ENCODE results near the gene LRRC4.

Gene LRRC4, protein sequence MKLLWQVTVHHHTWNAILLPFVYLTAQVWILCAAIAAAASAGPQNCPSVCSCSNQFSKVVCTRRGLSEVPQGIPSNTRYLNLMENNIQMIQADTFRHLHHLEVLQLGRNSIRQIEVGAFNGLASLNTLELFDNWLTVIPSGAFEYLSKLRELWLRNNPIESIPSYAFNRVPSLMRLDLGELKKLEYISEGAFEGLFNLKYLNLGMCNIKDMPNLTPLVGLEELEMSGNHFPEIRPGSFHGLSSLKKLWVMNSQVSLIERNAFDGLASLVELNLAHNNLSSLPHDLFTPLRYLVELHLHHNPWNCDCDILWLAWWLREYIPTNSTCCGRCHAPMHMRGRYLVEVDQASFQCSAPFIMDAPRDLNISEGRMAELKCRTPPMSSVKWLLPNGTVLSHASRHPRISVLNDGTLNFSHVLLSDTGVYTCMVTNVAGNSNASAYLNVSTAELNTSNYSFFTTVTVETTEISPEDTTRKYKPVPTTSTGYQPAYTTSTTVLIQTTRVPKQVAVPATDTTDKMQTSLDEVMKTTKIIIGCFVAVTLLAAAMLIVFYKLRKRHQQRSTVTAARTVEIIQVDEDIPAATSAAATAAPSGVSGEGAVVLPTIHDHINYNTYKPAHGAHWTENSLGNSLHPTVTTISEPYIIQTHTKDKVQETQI

DNA sequence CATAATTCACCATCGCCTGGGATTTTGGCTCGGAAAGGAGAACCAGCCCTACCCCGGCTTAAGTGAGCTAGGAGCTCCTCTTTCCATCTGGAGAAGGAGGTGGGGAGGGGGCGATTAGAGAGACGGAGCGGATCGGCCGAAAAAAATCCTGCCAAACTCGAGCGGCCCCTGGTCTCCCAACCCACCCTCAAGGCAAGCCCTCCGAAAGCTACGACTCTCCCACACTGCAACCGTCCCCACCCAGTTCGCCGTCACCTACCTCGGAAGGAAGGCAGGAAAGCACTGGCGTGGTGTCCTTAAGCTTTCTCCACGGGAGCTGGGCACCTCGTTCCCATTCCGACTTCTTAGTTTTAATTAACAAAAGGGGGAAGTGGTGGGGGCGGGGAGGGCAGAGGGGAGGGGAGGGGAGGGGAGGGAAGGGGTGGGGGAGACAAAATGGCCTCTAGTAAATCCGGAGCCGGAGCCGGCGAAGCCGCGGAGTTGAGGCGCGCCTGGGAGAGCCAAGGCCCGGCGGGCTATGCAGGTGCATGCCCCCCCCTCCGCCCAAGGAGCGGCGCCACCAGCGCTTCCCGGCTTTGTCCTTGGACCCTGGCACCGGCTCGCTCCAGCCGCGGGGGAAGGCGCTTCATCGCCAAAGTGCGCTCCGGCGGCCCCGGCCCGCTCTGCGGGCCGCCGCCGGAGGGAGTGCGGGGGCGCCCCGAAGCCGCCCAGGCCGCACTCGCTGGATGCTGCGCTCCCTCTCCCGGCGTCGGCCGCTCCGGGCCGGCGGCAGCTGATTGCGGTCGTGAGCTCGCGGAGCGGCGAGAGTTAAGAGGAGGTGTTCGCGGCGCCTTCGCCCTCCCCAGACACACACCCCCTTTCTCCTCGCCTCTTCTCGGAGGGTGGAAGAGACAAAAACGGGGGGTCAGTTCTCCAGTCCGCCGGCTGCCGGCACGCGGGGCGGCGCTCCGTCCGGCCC lies at the start of gene LRRC4:
Gene LRRC4, minus strand, starts transcription at position 784 of the 958 bp plus-strand sequence. CDS start 797 bp downstream, outside the sequence.
- DNase-seq = no peak

DNA sequence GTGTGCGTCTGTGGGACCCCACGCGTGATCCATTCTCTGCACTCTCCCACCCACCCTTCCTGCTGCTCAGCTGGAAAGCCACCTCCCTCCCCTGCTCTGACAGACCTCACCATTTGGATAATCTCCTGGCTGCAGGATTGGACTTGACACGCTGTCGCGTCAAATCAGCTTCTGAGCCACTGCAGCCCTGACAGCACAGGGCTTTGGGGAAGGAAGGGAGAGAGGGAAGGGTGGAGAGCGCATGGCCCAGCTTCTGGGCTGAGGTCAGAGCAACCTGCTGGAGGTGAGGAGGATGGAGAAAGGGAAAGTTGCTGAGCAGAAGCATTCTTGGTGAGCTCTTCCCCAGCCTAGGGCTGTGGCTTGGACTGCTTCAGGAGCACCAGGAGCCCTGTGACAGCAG lies 48.9 kb upstream of the LRRC4 start:
- no peak for DNase-seq

DNA sequence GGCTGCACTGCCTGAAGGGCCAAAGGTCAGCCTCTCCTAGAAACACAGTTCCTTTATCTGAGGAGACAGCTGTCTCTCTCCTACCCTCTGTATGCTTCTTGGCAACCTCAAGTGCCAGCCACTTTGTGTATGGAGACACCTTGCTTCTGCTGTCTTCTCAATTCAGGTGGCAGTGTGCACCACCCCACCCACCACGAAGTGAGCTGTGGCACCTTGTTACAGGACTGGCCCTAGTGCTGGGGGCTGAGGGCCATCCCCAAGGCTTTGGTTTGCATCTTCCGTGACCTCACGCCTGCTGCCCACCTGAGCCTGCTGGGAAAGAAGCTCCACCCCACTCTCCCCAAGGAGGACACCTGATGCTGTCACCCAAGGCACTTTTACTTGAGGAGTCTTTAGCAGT lies 47.1 kb upstream of the LRRC4 start:
- no peak for DNase-seq

DNA sequence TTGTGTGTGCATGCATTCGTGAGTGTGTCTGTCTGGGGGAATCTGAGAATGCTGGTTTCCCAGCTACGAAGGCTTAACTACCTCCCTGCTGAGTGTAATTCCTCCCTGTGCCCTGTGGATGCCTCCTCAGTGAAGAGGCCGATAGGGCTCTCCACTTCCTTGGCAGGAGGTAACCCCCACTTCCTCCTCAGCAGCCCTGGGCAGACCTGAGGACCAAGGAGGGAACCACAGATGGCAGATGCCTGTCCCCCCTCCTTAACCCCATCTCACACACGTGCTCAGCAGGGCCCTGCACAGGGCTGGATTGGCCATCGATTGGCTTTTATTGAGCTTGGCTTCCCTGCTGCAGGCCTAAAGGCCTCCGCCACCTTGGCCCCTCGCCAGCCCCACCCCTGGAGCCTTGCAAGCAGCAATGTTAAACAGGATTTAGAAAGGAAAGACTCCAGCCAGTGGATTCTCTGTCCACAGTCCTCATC lies 45.6 kb upstream of the LRRC4 start:
- DNase-seq = no peak

DNA sequence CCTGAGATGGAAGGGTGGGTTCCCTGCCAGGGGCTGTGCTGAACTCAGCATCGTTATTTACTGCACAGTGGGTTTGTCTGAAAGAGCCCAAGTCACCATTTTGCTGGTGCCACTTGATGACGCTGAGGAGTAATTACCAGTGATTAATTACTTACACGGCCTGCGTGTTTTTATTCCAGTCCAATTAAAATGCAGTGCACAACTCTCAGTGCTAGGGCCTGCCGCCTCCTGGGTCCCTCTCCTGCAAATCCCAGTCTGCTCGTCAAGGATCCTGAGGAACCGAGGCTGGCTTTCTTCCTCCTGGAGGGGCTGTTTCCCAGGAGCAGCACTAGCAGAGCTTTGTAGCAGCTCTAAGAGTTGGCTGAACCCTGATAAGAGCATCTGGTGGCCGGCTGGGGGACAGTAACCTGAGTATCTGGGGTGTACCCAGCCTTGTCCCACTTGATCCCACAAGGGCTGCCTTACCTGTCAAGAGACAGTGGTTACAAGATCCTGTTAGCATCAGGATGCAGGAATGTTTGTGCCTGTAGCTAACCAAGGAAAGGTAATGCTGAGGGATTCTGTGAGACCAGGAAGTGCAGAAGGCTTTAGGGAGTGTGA lies 45.1 kb upstream of the LRRC4 start:
- DNase-seq = no peak

DNA sequence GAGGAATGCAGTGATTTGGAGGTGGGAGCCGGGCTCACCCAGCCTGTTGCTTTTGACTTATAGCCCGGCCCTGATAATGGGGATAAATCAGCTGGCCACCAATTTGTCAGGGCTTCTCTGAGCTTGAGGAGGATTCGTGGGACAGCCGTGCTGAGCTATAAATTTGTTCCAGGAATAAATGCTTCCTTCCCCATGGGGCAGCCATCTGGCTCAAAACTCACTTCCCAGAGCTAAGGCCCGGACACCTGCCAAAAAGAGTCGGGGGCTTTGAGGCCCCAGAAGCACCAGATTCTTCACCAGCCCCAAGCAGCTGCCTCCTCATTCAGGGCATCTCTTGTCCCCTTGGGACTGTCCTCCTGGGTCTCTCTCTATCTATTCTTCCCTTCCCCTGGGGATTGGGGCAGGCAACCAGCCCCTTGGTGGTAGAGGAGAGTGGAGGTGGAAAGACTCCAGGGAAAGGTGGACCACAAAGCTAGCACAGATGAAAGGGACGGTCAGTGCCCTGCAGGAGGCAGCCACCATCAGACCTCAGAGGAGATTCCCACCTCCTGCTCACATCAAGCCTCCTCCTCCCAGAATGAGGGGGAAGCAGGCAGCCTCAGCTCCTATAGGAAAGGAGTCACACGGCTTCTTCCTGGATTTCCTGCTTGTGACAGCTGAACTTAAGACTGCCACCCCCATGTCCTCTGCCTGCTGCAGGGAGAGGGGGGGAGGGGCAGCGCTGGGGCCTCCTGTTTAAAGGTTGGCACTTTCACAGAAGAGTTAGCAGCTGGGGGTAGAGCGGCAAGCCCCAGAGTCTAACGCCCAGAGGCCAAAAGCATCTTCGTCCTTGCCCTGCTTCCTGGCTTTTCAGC lies 44.2 kb upstream of the LRRC4 start:
- DNase-seq = no peak

DNA sequence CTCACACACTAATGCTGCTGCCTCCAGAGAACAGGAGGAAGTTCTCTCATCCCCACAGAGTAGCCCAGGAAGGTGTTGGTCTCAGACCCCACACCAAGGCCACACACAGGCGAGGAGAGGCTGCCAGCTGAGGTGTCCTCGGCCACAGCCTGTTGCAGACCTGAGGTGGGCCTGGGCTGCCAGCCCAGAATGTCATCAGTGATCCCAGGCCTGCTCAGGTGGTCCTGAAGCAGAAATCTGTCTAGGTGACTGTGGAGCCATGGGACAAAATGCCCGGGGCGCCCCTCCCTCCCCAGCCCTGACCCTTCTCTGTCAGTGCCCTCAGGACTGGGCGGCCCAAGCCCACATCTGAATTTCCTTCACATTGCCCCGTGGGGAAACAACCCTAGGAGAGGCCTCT lies 43.5 kb upstream of the LRRC4 start:
- no peak for DNase-seq

DNA sequence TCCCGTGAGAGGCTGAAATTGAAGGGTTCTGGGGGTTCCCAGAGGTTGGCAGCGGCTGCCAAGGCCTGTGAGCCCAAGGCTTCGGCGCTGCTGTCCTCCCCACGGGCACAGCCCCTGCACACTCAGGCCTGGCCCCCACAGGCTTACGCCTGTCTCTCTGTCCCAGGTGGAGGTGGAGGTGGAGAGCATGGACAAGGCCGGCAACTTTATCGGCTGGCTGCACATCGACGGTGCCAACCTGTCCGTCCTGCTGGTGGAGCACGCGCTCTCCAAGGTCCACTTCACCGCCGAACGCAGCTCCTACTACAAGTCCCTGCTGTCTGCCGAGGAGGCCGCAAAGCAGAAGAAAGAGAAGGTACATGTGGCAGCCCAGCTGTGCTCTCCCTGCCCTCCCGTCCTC lies 43.1 kb upstream of the LRRC4 start:
- no peak for DNase-seq

DNA sequence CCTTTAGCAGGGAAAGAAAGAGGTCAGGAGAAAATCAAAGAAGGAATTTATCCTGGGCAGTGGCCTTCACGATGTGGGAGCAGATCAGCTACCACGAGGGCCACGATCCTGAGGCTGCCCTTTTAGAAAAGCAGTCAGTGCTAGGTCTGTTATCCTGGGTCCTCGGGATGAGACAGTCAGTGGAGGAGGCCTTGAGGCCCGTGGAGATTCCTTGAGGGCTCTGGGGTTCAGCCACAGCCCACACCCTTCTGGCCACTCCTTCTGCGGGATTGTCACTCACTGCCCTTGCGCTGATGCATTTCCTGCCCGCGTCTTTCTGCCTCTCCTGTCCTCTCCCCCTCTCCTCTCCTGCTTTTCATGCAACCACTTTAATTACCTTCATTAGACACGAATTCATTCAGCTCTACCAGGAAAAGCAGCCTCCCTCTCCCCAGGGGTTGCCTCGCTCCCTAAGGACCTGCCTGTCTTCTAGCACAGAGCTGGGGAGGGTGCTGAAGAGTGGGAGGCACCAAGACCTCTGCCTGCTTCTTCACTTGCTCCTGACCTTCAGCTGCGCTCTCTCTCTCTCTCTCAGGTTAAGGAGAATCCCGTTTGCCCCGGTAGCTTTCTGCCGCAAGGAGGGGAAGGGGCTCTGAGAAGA lies 42.6 kb upstream of the LRRC4 start:
- no peak for DNase-seq

DNA sequence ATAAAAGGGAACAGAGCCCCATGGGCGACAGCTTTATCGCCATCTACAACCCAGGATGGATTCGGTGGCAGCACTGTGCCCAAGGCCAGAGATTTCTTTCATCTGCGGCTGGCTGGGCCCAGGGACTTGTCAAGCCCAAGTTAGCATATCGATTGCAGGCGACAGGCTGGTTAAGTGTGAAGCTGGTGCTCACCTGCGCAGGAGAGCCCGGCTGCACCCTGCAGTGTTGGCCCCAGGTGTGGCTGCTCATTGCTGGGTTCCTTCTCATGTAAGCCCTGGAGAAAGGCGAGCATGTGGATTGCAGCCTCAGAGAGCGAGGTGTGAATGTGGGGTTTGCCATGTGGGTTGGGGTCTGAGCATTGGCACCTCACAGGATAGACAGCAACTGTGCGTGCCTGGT lies 40.6 kb upstream of the LRRC4 start:
- no peak for DNase-seq

DNA sequence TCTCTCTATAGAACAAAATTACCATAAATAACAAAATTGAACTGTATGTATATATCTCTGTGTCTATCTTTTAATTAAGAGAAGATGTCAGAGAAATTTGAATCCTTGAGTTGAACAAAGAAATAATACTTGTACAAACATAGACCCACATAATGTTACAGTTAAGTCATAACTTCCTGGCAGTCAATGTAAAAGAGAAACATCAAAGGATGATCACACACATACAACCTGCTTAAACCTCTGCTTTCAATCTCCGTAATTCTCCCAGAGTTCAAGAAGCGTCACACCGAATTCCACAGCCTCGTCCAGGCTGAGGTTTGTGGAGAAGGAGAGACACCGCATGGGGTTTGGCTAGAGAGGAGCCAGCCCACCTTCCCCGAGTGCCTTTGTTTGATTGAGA lies 40.1 kb upstream of the LRRC4 start:
- DNase-seq = no peak

DNA sequence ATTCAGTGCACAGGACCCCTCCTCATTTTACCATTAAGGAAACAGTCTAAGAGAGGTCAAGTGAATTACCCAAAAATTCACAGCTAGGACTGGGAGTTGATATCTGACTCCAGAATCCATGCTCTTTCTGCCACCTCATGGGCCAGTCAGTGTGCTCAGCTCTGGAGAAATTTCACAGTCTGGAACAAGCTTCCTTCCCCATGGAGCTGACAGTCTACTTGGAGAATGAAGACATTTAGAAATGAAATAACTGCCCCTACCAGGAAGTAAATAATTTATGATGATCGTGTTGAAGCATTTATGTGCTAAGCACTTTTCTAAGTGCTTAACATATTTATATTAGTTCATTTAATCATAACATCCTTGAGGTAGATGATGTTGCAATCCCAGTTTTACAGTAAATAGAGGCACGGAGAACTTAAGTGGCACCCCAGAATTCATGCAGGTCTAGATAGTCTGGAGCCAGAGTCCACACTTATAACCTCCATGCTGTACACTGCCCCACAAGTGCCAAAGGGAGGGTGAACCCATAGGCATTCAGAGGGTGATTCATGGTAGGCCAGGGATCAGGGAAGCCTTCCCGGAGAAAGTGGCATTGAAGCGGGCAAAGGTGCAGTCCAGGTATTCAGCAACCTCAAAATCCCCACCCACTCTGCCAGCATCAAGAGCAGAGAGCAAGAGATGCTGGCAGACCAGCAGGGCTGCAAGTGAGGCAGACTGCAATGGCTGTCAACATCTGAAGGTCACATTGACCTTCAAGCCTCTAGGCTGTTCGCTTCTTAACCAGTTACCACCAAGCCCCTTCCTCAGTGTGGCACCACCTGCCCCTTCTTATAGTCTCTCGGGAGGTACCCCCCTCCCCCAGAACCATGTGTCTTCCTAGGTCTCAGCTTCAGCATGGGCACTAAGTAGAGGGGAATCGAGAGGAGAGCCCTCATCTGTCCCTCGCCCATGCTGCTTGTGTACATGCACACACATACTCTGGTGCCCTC lies 38.4 kb upstream of the LRRC4 start:
- no peak for DNase-seq

DNA sequence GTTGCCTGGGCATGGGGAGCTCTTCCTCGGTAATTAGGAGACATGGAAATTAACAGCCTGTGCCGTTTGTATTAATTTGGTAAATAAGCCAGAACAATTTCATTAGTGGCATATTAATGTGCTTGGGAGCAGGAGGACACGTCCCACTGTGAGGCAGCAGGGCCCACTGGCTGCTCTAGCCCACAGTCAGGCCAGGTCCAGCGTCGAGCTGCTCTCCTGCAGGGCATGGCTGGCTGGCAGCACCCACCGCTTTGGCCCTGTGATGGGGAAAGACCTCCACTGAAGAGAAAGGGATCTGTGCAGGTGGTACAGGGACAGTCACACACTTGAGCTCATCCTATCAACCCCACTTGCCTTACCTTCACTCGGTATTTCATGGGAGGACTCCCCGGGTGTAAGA lies 37.5 kb upstream of the LRRC4 start:
- no peak for DNase-seq

DNA sequence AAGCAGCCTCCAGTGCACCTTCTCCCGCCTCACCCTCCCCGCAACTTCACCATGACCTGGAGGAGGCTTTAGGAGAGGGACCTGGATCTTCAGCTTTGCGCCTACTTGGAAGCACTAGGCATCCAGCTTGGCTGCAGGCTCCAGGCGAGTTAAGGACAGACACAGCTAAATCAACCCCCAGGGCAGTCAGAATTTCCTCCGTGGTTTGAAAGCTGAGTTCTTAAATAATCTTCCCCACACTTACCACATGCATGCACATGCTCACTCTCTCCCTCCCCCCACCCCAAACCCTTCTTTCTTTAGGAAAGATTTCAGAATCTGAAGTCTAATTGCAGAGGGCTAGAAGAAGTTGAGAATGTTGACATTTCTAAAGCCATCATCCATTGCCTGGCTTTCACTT lies 36.7 kb upstream of the LRRC4 start:
- no peak for DNase-seq

DNA sequence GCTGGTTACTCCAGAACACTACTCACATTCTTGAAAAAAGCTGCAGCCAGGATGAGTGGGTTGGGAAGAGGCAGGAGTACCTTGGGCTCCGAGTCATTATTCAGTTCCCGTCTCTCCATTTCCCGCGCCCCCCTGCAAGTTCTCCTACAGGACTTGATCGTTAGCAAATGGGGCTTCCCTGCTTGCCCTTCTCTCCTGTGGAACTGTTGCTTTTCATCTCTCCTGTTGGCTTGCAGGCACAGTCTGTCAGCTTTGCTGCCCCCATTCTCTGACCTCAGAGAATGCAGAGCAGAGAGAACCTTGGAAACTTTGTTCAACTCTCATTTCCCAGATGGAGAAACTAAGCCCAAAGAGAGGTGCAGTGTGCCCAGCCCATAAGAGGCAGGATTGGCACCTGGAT lies 35.6 kb upstream of the LRRC4 start:
- no peak for DNase-seq

DNA sequence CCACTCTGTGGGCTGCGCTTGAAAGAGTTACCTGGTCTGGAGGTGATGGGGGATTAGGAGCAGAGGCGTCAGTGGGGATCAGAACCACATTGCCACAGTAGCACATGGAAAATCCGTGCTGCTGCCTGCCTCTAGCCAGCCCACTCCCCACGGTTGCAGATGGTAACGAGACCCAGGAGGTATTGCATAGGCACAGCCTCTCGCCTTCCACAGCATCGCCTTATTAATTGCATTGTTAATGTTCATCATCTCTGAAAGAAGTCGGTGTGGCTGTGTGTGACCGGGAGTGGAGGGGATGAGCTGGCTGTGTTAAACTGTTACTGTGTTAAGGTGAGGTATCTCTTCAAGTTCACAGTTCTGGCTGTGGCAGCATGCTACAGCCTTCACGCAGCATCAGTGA lies 35.2 kb upstream of the LRRC4 start:
- no peak for DNase-seq

DNA sequence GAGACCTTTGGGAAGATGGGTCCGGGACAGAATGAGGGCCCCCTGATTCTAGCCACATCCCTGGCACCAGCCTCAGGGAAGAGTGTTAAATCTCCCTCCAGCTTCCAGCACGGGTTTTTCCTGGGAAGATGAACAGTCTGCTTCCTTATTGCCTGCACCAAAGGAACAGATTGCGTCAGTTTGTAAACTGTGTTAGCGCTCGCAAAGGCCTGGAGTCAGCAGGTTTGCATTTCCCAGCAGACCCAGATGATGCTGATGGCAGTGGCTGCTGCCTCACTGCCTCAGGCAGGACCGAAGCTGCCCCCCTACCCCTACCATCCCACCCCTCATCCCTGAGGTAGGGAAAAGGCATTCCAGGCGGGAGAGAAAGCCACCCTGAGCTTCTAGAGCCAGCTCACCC lies 34.6 kb upstream of the LRRC4 start:
- DNase-seq = no peak

DNA sequence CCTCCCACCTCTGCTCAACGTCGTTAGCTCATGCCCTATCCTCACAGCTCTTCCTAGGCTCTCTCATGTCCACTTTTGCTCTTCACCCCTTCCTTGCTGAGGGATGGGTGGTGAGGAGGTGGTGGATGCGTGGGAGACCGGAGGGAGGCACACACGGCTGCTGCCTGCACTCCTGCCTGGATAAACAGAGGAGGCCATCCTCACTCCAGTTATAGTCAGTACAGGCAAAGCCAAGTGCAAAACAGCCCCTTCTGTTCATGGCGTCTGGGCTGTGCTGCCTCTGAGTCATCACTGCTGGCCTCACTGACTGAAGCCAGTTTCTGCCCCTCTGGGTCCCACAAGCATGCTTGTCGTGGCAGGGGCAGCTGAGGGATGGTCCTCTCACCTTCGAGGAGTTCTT lies 31.9 kb upstream of the LRRC4 start:
- no peak for DNase-seq

DNA sequence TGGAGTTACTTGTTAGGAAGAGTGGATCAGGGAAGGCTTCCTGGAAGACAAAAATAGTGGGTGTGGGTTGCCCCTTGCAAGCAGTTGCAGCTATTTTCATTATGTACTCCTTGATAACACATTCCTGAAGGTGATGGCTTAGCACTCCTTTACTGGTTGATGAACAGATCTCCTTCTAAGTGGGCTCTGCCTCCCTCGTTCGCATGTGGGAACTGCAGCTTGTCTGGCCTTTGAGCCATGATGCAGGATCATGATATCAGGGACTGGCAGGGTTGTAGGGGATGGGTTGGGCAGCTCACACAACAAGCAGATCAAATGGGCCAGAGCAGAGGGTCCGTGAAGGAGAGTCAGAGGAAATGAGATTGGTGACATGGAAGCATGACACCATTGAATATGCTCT lies 28.8 kb upstream of the LRRC4 start:
- no peak for DNase-seq

All from NK-92 treated with Interleukin-12 subunit alpha and Interleukin-12 subunit beta, amount 100 ng/mL, for 24 hours (cell line).